Kidney capillary endothelial cell (primary cell): Measurements from ENCODE around the gene COL12A1.

Experiments used
- DNase-seq: peaks from one replicate; pipeline ENCODE4 v3.0.0-alpha.2; 2018; ENCODE audit warnings: low spot score

COL12A1 gene

GRCh38 chr6:75176076-75176582, 29.7 kb downstream of the COL12A1 start:
- DNase-seq = no peak

DNA sequence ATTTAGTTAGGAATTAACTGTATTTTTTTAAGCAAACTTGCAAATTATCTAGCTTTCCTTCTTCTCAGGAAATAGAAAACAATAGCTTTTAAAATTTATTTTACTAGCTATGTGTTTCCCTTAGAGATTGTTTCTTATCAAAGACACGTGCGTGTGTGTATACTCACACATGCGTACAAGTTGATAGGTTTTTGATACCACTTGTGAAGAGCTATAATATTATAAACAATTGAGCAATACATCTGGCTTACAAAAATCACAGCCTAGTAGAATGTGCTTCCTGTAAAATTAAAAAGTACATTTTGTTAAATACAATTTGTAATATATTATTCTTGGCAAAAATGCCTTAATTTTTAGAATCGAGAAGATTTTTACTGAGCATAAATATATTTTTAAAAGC, 33.9 kb downstream of the COL12A1 start:
- DNase-seq = no peak

DNA sequence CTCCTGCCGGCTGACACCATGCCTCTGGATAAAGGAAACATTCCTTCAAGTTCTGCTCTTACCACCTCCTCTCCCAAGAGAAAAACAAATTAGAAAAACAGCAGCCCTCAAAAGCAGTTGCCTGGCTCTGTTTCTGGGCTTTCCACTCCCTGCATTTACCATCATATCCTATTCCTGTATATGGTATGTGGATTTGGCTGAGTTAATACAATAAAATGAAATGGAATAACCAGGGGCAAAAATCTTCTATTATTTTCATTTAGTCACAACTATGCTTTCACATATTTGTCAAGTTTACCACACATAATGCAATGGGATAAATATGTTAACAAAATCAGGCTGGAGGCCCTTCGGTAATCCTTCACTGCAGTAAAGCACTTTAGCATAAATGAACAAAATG, 34.3 kb downstream of the COL12A1 start:
- DNase-seq = no peak

- no peak for DNase-seq
Observed at GRCh38 chr6:75170691-75171560, 34.9 kb downstream of the COL12A1 start.

GRCh38 chr6:75169689-75170586, 35.9 kb downstream of the COL12A1 start:
- no peak for DNase-seq

- no peak for DNase-seq
Observed at GRCh38 chr6:75167851-75168250, 38.0 kb downstream of the COL12A1 start.

GRCh38 chr6:75167325-75167724, 38.5 kb downstream of the COL12A1 start:
- DNase-seq = no peak

DNA sequence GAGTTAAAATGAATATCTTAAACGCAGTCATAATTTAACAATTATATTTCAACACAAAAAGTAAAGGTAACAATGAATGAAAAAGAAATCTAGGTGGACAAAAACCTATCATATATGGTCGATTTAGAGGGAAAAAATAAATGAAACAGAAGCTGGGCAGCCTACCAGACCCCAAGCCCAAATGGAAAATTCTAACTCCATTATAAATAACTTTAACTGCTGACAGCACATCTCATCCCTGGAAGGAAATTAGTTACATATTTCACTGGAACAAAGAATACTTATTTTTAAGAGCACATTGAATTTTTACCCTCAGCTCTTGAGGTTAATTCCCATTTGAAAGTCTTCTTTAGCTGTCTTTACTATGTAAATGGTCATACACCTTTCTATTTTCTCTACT, 39.1 kb downstream of the COL12A1 start:
- no peak for DNase-seq

GRCh38 chr6:75166236-75166635, 39.6 kb downstream of the COL12A1 start:
- no peak for DNase-seq

DNA sequence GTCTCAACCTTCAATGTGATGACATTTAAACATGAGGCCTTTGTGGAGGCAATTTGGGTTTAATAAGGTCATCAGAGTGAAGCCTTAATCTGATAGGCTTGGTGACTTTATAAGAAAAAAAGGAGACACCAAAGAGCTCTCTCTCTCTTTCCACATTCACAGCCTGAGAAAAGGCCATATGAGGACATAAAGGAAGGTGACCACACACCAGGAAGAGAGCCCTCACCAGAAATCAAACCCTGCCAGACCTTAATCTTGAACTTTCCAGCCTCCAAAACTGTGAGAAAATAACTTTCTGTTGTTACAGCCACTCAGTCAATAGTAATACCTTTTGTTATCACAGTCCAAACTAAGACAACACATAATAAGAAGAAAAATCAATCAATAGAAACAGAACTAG, 47.7 kb downstream of the COL12A1 start:
- DNase-seq = no peak

- no peak for DNase-seq
Observed at GRCh38 chr6:75157336-75157735, 48.5 kb downstream of the COL12A1 start.

- DNase-seq = no peak
Observed at GRCh38 chr6:75156186-75156878, 49.5 kb downstream of the COL12A1 start.

- no peak for DNase-seq
Observed at GRCh38 chr6:75155631-75156030, 50.2 kb downstream of the COL12A1 start.

DNA sequence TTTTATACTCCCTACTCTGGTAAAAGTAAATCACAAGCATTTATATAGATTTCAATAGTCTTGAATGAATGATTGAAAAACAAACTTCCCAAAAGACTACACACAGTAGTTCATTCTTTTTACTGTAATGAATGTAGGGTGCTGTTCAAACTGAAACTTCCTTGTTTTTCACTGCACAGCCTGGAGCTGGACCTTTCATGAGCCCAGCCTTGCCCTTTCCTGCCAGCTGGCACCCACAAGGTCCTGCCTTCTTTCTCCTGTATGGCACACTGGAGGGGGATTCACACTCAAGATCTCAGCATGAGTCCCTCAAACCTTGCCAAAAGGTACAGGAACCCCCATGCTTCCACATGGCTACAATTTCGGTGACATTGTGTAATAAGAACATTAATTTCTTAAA, 50.9 kb downstream of the COL12A1 start:
- DNase-seq = no peak

DNA sequence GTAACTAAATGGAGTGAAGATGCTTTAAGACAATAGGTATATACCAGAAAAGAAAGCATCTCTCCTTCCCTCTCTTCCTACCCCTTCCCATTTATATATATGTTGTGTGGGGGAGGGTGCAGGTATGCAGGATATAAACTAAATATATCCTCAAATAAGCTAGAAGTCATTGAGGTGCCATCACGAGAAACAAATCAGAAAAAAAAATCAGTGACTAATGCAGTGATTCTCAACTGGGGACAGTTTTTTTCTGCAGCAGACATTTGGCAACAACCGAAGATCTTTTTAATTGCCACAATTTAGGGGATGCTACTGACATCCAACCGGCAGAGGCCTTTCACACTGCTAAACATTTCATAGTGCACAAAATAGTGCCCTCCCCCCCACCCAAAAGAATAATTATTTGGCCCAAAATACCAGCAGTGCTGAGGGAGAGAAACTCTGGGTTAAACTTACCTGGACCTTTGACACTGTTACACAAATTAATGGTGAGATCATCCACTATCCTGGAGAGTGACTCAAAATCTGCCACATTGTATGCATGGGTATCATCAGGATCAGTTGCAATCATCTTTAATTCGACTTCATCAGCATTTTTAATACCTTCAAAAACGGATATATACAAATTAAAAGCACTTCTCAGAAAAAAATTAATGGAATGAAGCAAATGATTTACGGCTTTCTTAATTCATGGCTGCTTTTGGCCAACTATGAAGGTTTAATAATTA, 55.0 kb downstream of the COL12A1 start:
- DNase-seq = no peak

DNA sequence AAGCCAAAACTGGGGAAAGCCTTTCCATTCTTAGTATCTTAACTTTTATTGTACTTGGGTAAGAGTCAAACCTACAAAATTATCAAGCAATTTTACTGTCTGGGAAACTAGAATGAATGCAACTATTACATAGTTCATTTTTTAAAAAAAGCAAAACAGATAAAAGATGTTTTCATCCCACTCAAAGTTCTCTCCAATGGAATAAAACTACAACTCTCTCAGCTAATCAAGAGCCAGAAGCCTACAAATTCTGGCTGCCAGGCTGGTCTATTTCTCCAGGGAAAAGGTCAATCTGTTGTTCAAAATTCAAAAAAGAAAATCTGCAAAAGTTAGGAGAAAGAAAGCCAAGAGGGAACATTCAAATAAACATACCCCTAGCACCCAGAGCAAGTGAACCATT, 56.2 kb downstream of the COL12A1 start:
- no peak for DNase-seq

DNA sequence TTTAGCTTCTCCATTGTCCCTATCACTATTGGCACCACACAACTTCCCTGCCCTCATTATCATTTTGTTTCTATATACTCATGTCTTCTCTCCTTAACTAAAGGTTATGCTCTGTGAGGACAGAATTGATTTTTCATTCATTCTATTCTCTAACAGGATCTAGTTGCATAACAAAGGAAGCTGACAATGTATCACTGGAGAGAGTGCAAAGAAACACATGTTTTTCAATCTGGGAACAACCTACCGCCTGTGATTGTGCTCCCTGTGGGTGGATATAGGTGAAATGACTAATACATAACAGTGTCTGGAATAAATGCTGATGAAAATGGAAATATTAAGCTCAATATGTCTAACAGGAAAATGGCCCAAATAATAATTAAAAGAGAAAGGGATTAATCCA, 56.6 kb downstream of the COL12A1 start:
- no peak for DNase-seq

- DNase-seq = no peak
Observed at GRCh38 chr6:75147512-75147911, 58.3 kb downstream of the COL12A1 start.

GRCh38 chr6:75145976-75146375, 59.9 kb downstream of the COL12A1 start:
- DNase-seq = no peak

- no peak for DNase-seq
Observed at GRCh38 chr6:75145211-75145610, 60.6 kb downstream of the COL12A1 start.

DNA sequence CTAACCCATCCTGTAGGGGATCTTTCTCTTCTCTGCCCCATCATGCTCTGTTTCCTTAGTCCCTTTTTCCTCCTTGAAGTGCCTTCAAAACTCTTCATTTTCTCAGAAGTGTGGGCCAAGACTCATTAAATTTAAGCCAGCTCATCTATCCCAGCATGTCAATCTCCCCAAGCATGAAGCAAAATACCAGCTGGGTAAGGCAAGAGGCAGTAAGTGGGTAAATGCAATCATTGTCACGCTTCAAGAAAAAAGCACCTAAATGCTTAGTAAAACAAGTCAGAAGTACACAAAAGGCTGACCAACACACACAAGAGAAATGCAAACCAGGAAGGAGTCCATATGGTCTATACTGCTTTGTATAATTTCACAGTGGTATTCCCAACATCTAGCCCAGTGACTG, 61.5 kb downstream of the COL12A1 start:
- no peak for DNase-seq

- no peak for DNase-seq
Observed at GRCh38 chr6:75143191-75143590, 62.7 kb downstream of the COL12A1 start.
